ENCODE results near the gene MIA3. TPM values are rescaled to one million over a fixed set of nuclear protein-coding genes. Genes with fewer than 3 reads are reported as not detected.

MIA3 gene
- total and polyA plus RNA-seq, 2 experiments from 2014 or later: 32.7 to 40.0 TPM

- TF ChIP-seq CTCF (conservative IDR thresholded peaks at IDR 0.05; ENCODE audit: low read depth in 2 of 2): no peak
- TF ChIP-seq NANOG (IDR thresholded peaks at IDR 0.05; ENCODE audit: borderline replicate concordance): no peak
- no peak for TF ChIP-seq EZH2phosphoT487 (IDR thresholded peaks at IDR 0.05; ENCODE audit: unreplicated experiment)
- no peak for TF ChIP-seq EZH2 (IDR thresholded peaks at IDR 0.05; ENCODE audit: low read depth, unreplicated experiment)
- TF ChIP-seq STAT1 (IDR thresholded peaks at IDR 0.05; ENCODE audit: unreplicated experiment): no peak
- no peak for TF ChIP-seq JUNB (IDR thresholded peaks at IDR 0.05; ENCODE audit: unreplicated experiment)
- TF ChIP-seq ZNF331 (CRISPR knock-in tag; IDR thresholded peaks at IDR 0.05; ENCODE audit: low read depth): no peak
- TF ChIP-seq REST (IDR thresholded peaks at IDR 0.05; ENCODE audit: unreplicated experiment): no peak
- TF ChIP-seq CREB1 (CRISPR knock-in tag; IDR thresholded peaks at IDR 0.05; ENCODE audit: low read depth): no peak
Observed at GRCh38 chr1:222670110-222670509, 52.2 kb downstream of the MIA3 start (continued).

GRCh38 chr1:222680080-222680479, 62.2 kb downstream of the MIA3 start:
- H3F3A ChIP-seq (replicated peaks; ENCODE audit: low read depth): no peaks in the 10 kb centered on the region
- no peaks in the 10 kb centered on the region for H3K27me3 Mint-ChIP-seq (ENCODE audit: insufficient read depth, low read depth, poor library complexity)
- H4K20me1 ChIP-seq (replicated peaks; ENCODE audit: insufficient read depth): no peaks in the 10 kb centered on the region
- no peak overlapping the region for H3K27ac Mint-ChIP-seq
- H3K9me2 ChIP-seq (ENCODE audit: insufficient read depth): no peaks in the 10 kb centered on the region
- H3K4me2 ChIP-seq: no peak overlapping the region
- no peak overlapping the region for H3K27ac ChIP-seq (ENCODE audit: low read depth)
- peaks cover 9% of the 10 kb centered on the region; the same call in 2 of the 3 replicates for H3K36me3 Mint-ChIP-seq (ENCODE audit: low read depth)
- no peaks in the 10 kb centered on the region for H3K4me1 Mint-ChIP-seq
- H3K4me3 Mint-ChIP-seq: no peak overlapping the region
- no peaks in the 10 kb centered on the region for H3K27me3 ChIP-seq (ENCODE audit: insufficient read depth)
- no peak overlapping the region for H3K4me3 ChIP-seq
- TF ChIP-seq EZH2 (IDR thresholded peaks at IDR 0.05; ENCODE audit: low read depth, unreplicated experiment): no peak
- no peak for TF ChIP-seq ZNF114 (CRISPR knock-in tag; IDR thresholded peaks at IDR 0.05)
- no peak for TF ChIP-seq ETS1 (IDR thresholded peaks at IDR 0.05)
- H3K4me1 ChIP-seq (ENCODE audit: insufficient read depth): no peaks in the 10 kb centered on the region
- ATAC-seq: no peak
- no peaks in the 10 kb centered on the region for H3K79me2 ChIP-seq (replicated peaks; ENCODE audit: insufficient read depth)
- DNase-seq (ENCODE audit: low spot score): no peak
- peaks cover 13% of the 10 kb centered on the region; the same call in 1 of the 2 replicates for H3K36me3 ChIP-seq (ENCODE audit: insufficient read depth)
- H2AFZ ChIP-seq: no peak overlapping the region
- H3K9me3 Mint-ChIP-seq: no peaks in the 10 kb centered on the region
